ENCODE measurements around the gene INTS11.

The INTS11 gene

DNA sequence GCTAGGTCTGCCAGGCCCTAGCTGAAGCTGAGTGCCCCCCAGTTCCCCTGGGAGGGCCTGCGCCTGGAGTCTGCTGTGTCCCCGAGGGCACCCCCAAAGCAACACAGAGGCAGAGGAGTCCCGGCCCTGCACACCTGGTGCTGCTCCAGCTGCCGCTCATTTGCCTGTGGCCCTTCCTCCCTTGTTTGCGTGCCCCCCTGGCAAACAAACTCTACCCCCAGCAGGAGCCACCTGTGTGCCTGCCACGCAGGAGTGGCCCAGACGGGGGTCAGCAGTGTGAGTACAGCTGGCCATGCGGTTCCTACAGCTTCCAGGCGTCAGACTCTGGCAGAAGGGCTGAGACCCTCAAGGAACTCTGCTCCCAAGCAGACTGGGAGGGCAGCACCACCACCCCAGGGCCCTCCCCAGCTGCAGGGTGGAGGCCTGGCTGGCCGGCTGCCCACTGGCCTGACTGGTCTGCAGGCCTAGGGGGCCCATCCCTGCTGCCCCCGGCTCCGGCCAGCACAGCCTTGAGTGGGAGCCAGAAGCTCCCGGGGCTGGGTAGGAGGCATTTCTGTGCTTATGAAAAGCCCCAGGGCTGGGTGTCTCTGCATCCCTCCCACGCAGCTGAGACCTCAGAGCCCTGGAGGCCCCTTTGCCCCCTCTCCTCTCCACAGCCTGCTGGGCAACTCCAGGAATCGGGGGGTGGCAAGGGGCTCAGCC lies 6.1 kb upstream of the INTS11 start:
- DNase-seq (ENCODE audit: extremely low spot score): no peak
- CTCF ChIA-PET: no interaction called here
- POLR2A ChIA-PET: interaction anchor here (0.6 kb wide), 1 partner anchor 578 kb away, joined by 4 read pairs; no protein-coding TSS in a partner anchor
- TF ChIP-seq, protein P1, sequence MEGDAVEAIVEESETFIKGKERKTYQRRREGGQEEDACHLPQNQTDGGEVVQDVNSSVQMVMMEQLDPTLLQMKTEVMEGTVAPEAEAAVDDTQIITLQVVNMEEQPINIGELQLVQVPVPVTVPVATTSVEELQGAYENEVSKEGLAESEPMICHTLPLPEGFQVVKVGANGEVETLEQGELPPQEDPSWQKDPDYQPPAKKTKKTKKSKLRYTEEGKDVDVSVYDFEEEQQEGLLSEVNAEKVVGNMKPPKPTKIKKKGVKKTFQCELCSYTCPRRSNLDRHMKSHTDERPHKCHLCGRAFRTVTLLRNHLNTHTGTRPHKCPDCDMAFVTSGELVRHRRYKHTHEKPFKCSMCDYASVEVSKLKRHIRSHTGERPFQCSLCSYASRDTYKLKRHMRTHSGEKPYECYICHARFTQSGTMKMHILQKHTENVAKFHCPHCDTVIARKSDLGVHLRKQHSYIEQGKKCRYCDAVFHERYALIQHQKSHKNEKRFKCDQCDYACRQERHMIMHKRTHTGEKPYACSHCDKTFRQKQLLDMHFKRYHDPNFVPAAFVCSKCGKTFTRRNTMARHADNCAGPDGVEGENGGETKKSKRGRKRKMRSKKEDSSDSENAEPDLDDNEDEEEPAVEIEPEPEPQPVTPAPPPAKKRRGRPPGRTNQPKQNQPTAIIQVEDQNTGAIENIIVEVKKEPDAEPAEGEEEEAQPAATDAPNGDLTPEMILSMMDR (IDR thresholded peaks at IDR 0.05; ENCODE audit: control extremely low read depth, extremely low read depth, low read depth, missing control alignments): no peak

DNA sequence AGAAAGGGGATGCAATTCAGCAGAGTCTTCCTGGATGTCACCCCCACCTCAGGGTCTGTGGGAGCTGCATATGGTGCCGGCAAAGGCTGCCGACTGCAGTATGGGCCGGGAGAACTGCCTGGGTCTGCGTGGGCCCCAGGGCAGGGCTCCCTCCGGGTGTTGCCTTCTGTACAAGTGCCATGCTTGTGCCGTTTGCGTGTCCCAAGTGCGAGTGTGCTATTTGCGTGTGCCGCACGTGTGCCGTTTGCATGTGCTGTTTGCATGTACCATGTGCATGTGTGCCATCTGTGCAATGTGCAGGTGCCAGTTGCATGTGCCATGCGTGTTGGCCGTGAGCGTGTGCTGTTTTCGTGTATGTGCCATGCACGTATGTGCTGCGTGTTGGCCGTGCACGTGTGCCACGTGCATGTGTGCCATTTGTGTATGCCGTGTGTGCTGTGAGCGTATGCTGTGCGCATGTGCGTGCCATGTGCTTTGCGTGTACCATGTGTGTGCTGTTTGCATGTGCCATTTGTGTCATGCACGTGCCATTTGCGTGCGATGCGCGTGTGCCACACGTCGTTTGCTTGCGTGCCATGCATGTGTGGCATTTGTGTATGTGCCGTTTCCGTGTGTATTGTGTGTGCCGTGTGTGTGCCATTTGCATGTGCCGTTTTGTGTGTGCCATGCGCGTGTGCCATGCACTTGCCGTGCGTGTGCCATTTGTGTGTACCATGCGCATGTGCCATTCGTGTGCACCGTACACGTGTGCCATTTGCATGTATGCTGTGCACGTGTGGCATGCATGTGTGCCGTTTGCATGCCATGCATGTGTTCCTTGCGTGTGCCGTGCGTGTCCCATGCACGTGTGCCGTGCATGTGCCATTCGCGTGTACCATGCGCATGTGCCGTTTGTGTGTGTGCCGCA lies 5.1 kb upstream of the INTS11 start:
- DNase-seq (ENCODE audit: extremely low spot score): no peak
- CTCF ChIA-PET: no interaction called here
- POLR2A ChIA-PET: no interaction called here
- TF ChIP-seq, protein P1 (IDR thresholded peaks at IDR 0.05; ENCODE audit: control extremely low read depth, extremely low read depth, low read depth, missing control alignments): no peak

DNA sequence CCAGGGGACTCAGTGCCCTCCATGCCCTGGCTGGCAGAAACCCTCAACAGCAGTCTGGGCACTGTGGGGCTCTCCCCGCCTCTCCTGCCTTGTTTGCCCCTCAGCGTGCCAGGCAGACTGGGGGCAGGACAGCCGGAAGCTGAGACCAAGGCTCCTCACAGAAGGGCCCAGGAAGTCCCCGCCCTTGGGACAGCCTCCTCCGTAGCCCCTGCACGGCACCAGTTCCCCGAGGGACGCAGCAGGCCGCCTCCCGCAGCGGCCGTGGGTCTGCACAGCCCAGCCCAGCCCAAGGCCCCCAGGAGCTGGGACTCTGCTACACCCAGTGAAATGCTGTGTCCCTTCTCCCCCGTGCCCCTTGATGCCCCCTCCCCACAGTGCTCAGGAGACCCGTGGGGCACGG lies 3.8 kb upstream of the INTS11 start:
- DNase-seq (ENCODE audit: extremely low spot score): no peak
- POLR2A ChIA-PET: no interaction called here
- TF ChIP-seq, protein P1 (IDR thresholded peaks at IDR 0.05; ENCODE audit: control extremely low read depth, extremely low read depth, low read depth, missing control alignments): no peak
- CTCF ChIA-PET: no interaction called here

DNA sequence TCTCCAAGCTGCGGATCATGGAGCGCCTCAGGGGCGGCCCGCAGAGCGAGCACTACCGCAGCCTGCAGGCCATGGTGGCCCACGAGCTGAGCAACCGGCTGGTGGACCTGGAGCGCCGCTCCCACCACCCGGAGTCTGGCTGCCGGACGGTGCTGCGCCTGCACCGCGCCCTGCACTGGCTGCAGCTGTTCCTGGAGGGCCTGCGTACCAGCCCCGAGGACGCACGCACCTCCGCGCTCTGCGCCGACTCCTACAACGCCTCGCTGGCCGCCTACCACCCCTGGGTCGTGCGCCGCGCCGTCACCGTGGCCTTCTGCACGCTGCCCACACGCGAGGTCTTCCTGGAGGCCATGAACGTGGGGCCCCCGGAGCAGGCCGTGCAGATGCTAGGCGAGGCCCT lies 2.8 kb upstream of the INTS11 start:
- DNase-seq (ENCODE audit: extremely low spot score): no peak
- POLR2A ChIA-PET: no interaction called here

DNA sequence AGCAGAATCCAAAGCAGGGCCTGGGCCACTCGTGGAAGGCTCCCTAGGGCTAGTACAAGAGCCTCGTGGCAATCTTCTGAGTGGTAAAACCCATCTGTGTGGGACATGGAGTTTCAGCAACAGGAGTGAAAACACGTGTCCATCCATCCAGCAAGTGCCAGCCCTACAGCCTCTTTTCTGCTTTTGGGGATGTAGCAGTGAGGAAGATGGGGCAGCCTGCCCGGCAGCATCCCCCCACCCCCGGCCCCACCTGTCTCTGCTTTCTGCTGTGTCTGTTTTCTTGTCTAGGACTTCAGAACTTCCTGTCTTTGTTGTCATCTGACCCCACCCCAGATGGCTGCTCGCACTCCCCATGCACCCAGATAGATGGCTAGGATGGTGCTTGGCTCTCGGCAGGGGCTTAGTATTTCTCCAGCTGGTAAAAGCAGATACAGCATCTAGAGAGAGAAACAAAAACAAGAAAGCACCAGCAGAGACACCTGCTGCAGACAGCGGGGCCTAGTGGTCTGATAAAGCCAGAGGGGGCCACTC lies 1.7 kb upstream of the INTS11 start:
- POLR2A ChIA-PET: no interaction called here
- TF ChIP-seq, protein P1 (IDR thresholded peaks at IDR 0.05; ENCODE audit: control extremely low read depth, extremely low read depth, low read depth, missing control alignments): no peak
- CTCF ChIA-PET: interaction anchor here (1.4 kb wide), 1 partner anchor 45 kb away, joined by 4 read pairs; no protein-coding TSS in a partner anchor

More for the DNA sequence above, 2.8 kb upstream of the INTS11 start:
- TF ChIP-seq, protein P1 (IDR thresholded peaks at IDR 0.05; ENCODE audit: control extremely low read depth, extremely low read depth, low read depth, missing control alignments): no peak
- CTCF ChIA-PET: no interaction called here

DNA sequence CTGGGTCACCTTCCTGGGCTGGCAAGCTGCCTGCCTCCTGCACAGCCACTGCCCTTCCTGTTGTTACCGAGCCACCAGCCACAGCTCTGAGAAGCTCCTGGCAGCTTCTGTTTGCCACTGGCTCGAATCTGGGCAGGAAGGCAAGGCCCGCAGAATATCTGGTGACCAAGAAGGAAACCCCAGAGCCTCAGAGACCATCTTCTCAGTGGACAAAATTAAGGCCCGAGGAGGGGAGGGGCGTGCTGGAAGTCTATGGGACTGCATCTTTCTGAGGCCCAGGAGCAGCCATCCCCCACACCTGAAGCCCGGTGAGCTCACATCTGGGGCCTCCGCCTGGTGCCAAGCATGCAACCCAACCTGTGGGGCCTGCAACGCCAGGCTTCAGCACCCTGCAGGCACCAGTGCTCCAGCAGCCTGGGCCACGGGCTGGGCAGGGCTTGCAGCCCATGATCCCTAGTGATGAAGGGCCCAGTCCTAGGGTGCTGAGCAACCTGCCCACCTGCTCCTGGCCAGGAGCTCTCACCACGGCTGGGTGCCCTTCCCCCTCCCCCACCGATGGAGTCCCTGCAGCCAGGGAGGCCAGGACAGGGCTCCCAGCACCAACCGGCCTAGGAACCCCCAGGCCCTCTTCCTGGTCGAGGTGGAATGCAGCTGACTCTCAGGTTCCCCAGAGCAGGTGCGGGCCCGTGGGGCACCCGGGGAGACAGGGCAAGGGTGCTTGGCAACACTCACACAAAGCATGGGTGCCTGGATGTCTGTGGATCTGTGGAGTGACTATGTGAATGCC lies 1.0 kb upstream of the INTS11 start:
- DNase-seq (ENCODE audit: extremely low spot score): no peak
- ChIA-PET CTCF (interaction anchor here (0.9 to 1.4 kb wide), 2 partner anchors 46 to 203 kb away, joined by 3 to 4 read pairs; no protein-coding TSS in a partner anchor), POLR2A (no interaction called here)
- TF ChIP-seq, protein P1 (IDR thresholded peaks at IDR 0.05; ENCODE audit: control extremely low read depth, extremely low read depth, low read depth, missing control alignments): no peak

More for the DNA sequence above, 1.7 kb upstream of the INTS11 start:
- DNase-seq (ENCODE audit: extremely low spot score): no peak
